GM18861 (cell line): ENCODE measurements around the gene GRK6.

Experiments used
- ATAC-seq: cut with Tn5 transposase; IDR thresholded peaks from one replicate; pipeline ENCODE4 v1.9.1; 2021; ENCODE audit not compliant: unreplicated experiment

GRK6 gene

GRCh38 chr5:177439518-177440053 is 13.1 kb downstream of the GRK6 start:
- no peak for ATAC-seq

- ATAC-seq: no peak
These were observed 13.9 kb downstream of the GRK6 start for GRCh38 chr5:177440211-177440989.

GRCh38 chr5:177440990-177441780 is 14.7 kb downstream of the GRK6 start:
- ATAC-seq: no peak

GRCh38 chr5:177442066-177442826 is 15.8 kb downstream of the GRK6 start:
- ATAC-seq: no peak

- ATAC-seq: no peak
These were observed 16.9 kb downstream of the GRK6 start for GRCh38 chr5:177443144-177443983.

- ATAC-seq: no peak
These were observed 17.9 kb downstream of the GRK6 start for GRCh38 chr5:177444106-177445051.

GRCh38 chr5:177445052-177445916 is 18.8 kb downstream of the GRK6 start:
- no peak for ATAC-seq

- no peak for ATAC-seq
These were observed 19.4 kb downstream of the GRK6 start for GRCh38 chr5:177445917-177446199.

GRCh38 chr5:177446200-177447065 is 20.0 kb downstream of the GRK6 start, which contains the start of gene PRR7:
PRR7 (plus strand) TSS chr5:177446814; CDS start chr5:177455068, 8,254 bp downstream.
- no peak for ATAC-seq

GRCh38 chr5:177447066-177447610 is 20.7 kb downstream of the GRK6 start:
- no peak for ATAC-seq

- no peak for ATAC-seq
These were observed 21.3 kb downstream of the GRK6 start for GRCh38 chr5:177447611-177448243.

- ATAC-seq: no peak
These were observed 21.9 kb downstream of the GRK6 start for GRCh38 chr5:177448244-177448950.

- no peak for ATAC-seq
These were observed 22.9 kb downstream of the GRK6 start for GRCh38 chr5:177449140-177450061.

- ATAC-seq: no peak
These were observed 24.4 kb downstream of the GRK6 start for GRCh38 chr5:177450667-177451424.
